GM12891 (cell line): Measurements from ENCODE around the gene IGFN1.

ENCODE experiments used
- POLR2A ChIP-seq: IDR thresholded peaks from 2 replicates; pipeline ENCODE4 v1.6.1; 2011; ENCODE audit warnings: low read depth, low read length, control low read depth
- POLR2AphosphoS5 ChIP-seq: IDR thresholded peaks from 2 replicates; pipeline ENCODE4 v1.6.1; 2011; ENCODE audit warnings: low read depth, low read length, control low read depth

DNA sequence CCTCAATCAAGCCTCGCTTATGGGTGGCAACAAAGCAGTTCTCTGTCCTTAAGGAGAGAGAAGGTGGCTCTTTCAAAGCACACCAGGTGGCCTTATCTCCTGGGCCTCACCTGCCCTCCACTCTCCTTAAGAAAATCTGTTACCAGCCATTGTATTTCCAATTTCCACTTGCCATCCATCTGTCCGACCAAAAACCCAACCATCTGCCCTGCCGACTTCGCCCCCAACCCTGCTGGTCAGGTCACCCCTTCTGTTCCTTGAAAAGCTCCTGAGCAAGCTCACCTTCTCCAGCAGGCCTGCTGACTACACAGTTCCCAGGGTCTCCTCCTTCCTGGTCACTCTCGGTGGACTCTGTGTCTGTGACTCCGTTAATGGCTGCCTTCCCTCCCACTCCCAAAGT is 619 bp upstream of the IGFN1 start:
- no peak for TF ChIP-seq POLR2A
- TF ChIP-seq POLR2AphosphoS5 = no peak
